Heart right ventricle (tissue), 16 donors: Measurements from ENCODE around the gene MAP7D3. TPM values are rescaled to one million over a fixed set of nuclear protein-coding genes. Genes with fewer than 3 reads are reported as not detected.
A peak's percentile ranks its signal among the peaks of the same experiment; 100 is the strongest.
"Not testable (repeated sequence)": the region's sequence is repeated elsewhere in the genome, so short reads cannot be mapped to it uniquely, and the experiment has no call there.

Source experiments
- ATAC-seq, 8 donors: fragments of 200-7000 bp; cut with Tn5 transposase; one replicate each; pipeline ENCODE4 v1.9.1; 2020; ENCODE audit warnings: mild to moderate bottlenecking in 8 of 8, moderate library complexity in 8 of 8, moderate number of reproducible peaks in 1 of 8
- DNase-seq, 2 donors: peaks; one replicate each; pipeline ENCODE4 v3.0.0-alpha.2; 2020
- H3K27ac ChIP-seq, 10 donors: fragments of 200-600 bp; sonication (generic) in 2 of 10; one replicate each; pipeline versions ENCODE4 v1.5.0 to v1.8.0; 2020 to 2022; ENCODE audit warnings: mild to moderate bottlenecking in 3 of 10
- H3K27me3 ChIP-seq, 7 donors: fragments of 200-600 bp; one replicate each; pipeline ENCODE4 v1.8.0; 2021 to 2022; ENCODE audit warnings: mild to moderate bottlenecking in 2 of 7
- H3K36me3 ChIP-seq, 9 donors: fragments of 200-600 bp; sonication (generic) in 1 of 9; one replicate each; pipeline versions ENCODE4 v1.5.0 to v1.8.0; 2020 to 2022; ENCODE audit warnings: mild to moderate bottlenecking in 2 of 9
- H3K4me1 ChIP-seq, 9 donors: fragments of 200-600 bp; sonication (generic) in 1 of 9; one replicate each; pipeline versions ENCODE4 v1.5.0 to v1.8.0; 2020 to 2022; ENCODE audit warnings: mild to moderate bottlenecking in 4 of 9
- H3K4me3 ChIP-seq, 10 donors: fragments of 200-600 bp; sonication (generic) in 2 of 10; one replicate each; pipeline versions ENCODE4 v1.5.0 to v1.8.0; 2020 to 2022; ENCODE audit warnings: mild to moderate bottlenecking in 7 of 10, moderate library complexity in 2 of 10
- H3K9me3 ChIP-seq, 11 donors: fragments of 200-600 bp in 10 of 11; sonication (generic) in 2 of 11; one replicate each; pipeline versions ENCODE4 v1.5.0 to v1.8.0; 2013 to 2022; ENCODE audit warnings: mild to moderate bottlenecking in 2 of 11, control low read depth in 1 of 11, moderate library complexity in 1 of 11
- CTCF ChIP-seq, 9 donors: fragments of 200-600 bp; sonication (generic) in 2 of 9; IDR thresholded peaks; one replicate each; pipeline versions ENCODE4 v1.5.0 to v1.8.0; 2021 to 2022; ENCODE audit warnings: antibody characterized with exemption in 9 of 9, mild to moderate bottlenecking in 5 of 9, moderate library complexity in 1 of 9
- whole genome bisulfite sequencing, 2 donors: extraction: QIAGEN DNeasy Blood & Tissue Kit; methylation state at CpG; one replicate each; pipeline ENCODE4 v1.1.7; 2013; ENCODE audit warnings: inconsistent platforms in 1 of 2; 5-methylcytosine and 5-hydroxymethylcytosine counted together
- intact Hi-C, 10 donors: fragments of 100-400 bp; cut with DNase I; formaldehyde crosslinking; loops; one replicate each; pipeline versions ENCODE4 v1.11.1 to v1.14.2; 2022
- long read RNA-seq, 3 donors: library from polyadenylated mRNA; unstranded; transcript quantifications; one replicate each; pipeline ENCODE4 v2.0.0, GENCODE V29; 2020 to 2021
- polyA plus RNA-seq, 2 donors: library from polyadenylated mRNA; stranded (reverse); fragments of 200-250 nt; gene quantifications; one replicate each; pipeline ENCODE4 v1.2.3, GENCODE V29; 2013
- total RNA-seq, 10 donors: library from RNA; stranded (reverse); fragmentation: NEBNext Ultra II Directional in 3 of 10; extraction: Animal tissue kit (Norgen Biotek cat#: 25700) in 3 of 10; gene quantifications; one replicate each; pipeline versions ENCODE4 v1.2.1 to v1.2.4, GENCODE V29; 2021 to 2023
- donor health status: Arrhythmogenic right ventricular cardiomyopathy.
- donor health status: ischemic (EF 13 %, LVEDD 7.1; RV severe dilation, severe dysfunction).
- donor health status: healthy with polysubstance abuse.
- donor health status: DM: no; HTN: yes; CAD: no.
- donor health status: DM: no; HTN: no; CAD: no.
- donor health status: ischemic (EF 25% LVEDD 6.9; RV normal size, moderate dysfunction).
- donor health status: ischemic (EF 25% LVEDD 5.7; RV mildly dilated, moderate dysfunction).
- donor health status: healthy.
- donor health status: DM: yes; HTN: yes; CAD: no.
- donor health status: Ischemic cardiomyopathy.
- donor health status: ischemic (EF 35%, LVEDD 5.7; RV mildly dilated, moderate dysfunction).
- donor health status: nonischemic (EF 11% LVEDD 7.7; RV severe dilation, severe dysfunction).
- donor health status: DM: yes; HTN: yes; CAD: no.
- donor health status: PGD.
- donor health status: ischemic (EF 29% LVEDD 5.4; RV normal size, mild dysfunction).
- donor health status: nonischemic (EF 23%, LVEDD 6.1; RV moderate dilation, normal function).

MAP7D3 gene
- total RNA-seq (10 to 100 TPM; 11.6 to 16.2 (median 14.5) TPM), polyA plus RNA-seq (10 to 100 TPM in 1 of 2 donors, 1 to 10 TPM in 1; 8.1 to 12.5 TPM)
- long read RNA-seq, donor 1, full-length matches to known transcripts: 3 of 21 reads
- long read RNA-seq, donor 1, partial matches to known transcripts: 17 of 21 reads
- long read RNA-seq, donor 1, other reads (novel, unspliced or antisense): 1 of 21 reads
- long read RNA-seq, donor 2, full-length matches to known transcripts: 8 of 30 reads
- long read RNA-seq, donor 2, partial matches to known transcripts: 21 of 30 reads
- long read RNA-seq, donor 2, other reads (novel, unspliced or antisense): 1 of 30 reads
- long read RNA-seq, donor 3, full-length matches to known transcripts: 2 of 29 reads
- long read RNA-seq, donor 3, partial matches to known transcripts: 23 of 29 reads
- long read RNA-seq, donor 3, other reads (novel, unspliced or antisense): 4 of 29 reads

- intact Hi-C loops: loop anchor here in 2 of 10 donors (5.0 to 10.0 kb wide), 2 partner anchors 39 to 243 kb away; partner anchors contain the start of gene HTATSF1 (in 1 of the 2)
- Histone ChIP-seq H3K27me3 (peaks cover 0 to 28% (median 0%) of the 10 kb centered on the region in 7 donors), H3K36me3 (peaks cover 0 to 2% (median 0%) of the 10 kb centered on the region in 9 donors), H3K9me3 (no peaks in the 10 kb centered on the region), H3K27ac (peak within 1 kb of the TSS in 9 of 10 donors; percentile 77 to 89 (median 81)), H3K4me1 (peaks cover 0 to 13% (median 5%) of the 10 kb centered on the region in 9 donors), H3K4me3 (peak within 1 kb of the TSS; percentile 60 to 83 (median 78))
- DNase-seq: peak; percentile 51 to 71
- TF ChIP-seq CTCF (IDR thresholded peaks at IDR 0.05): no peak
- 1 to 3% methylated on average over 25 to 73 of the region's 73 CpGs for WGBS, 2 donors
- peak; percentile 88 to 96 (median 90) for ATAC-seq
Observed at GRCh38 chrX:136251041-136251991, at the start of gene MAP7D3. Gene MAP7D3 (minus strand): TSS chrX:136251400. CDS start chrX:136251358, 42 bp downstream.

GRCh38 chrX:136300721-136301120 is 49.5 kb upstream of the MAP7D3 start, which contains the start of gene ADGRG4:
Gene ADGRG4 (plus strand): TSS chrX:136300963. CDS start chrX:136308778, 7,815 bp downstream.
- peaks cover 0 to 20% (median 0%) of the 10 kb centered on the region in 7 donors for H3K27me3 ChIP-seq
- H3K4me3 ChIP-seq, ATAC-seq, H3K27ac ChIP-seq, H3K9me3 ChIP-seq, DNase-seq, intact Hi-C loops, H3K4me1 ChIP-seq, H3K36me3 ChIP-seq: not testable (repeated sequence)
- WGBS, 2 donors: 90 to 92% methylated on average over 4 of the region's 4 CpGs

- no peak for TF ChIP-seq CTCF (IDR thresholded peaks at IDR 0.05)
- Histone ChIP-seq H3K27ac (no peak overlapping the region), H3K4me1 (no peaks in the 10 kb centered on the region), H3K36me3 (no peaks in the 10 kb centered on the region), H3K9me3 (peaks cover 0 to 3% (median 0%) of the 10 kb centered on the region in 11 donors), H3K27me3 (peaks cover 0 to 10% (median 0%) of the 10 kb centered on the region in 7 donors), H3K4me3 (no peak overlapping the region)
- ATAC-seq: no peak
- DNase-seq: no peak
- intact Hi-C loops: no loop called here
- WGBS, 2 donors: 80 to 82% methylated on average over 8 of the region's 8 CpGs
Observed at GRCh38 chrX:136295380-136295779, 44.2 kb upstream of the MAP7D3 start.

- intact Hi-C loops: no loop called here
- Histone ChIP-seq H3K4me1 (no peaks in the 10 kb centered on the region), H3K4me3 (no peak overlapping the region)
Observed at GRCh38 chrX:136292656-136293055, 41.5 kb upstream of the MAP7D3 start.

More at GRCh38 chrX:136292656-136293055, 41.5 kb upstream of the MAP7D3 start:
- Histone ChIP-seq H3K27me3 (peaks cover 0 to 10% (median 0%) of the 10 kb centered on the region in 7 donors), H3K27ac (no peak overlapping the region), H3K9me3 (no peaks in the 10 kb centered on the region), H3K36me3 (no peaks in the 10 kb centered on the region)
- WGBS, 2 donors: 73 to 79% methylated on average over 2 of the region's 2 CpGs
- DNase-seq (no peak), ATAC-seq (no peak)
- TF ChIP-seq CTCF (IDR thresholded peaks at IDR 0.05): no peak
